GM12878 (cell line): ENCODE measurements around the gene TAMALIN. TPM values are rescaled to one million over a fixed set of nuclear protein-coding genes. Genes with fewer than 3 reads are reported as not detected.

Experiments
- ATAC-seq: fragments of 200-7000 bp; cut with Tn5 transposase; 3 replicates; pipeline ENCODE4 v1.9.1; 2020; ENCODE audit warnings: mild to moderate bottlenecking, moderate library complexity
- BruUV-seq: library from RNA; stranded (reverse); fragments of 400-500 nt; replicated peaks from 2 replicates; lab custom pipeline; 2021; lab: Mats Ljungman, UMichigan
- CTCF ChIA-PET: fragments of 300-600 bp; sonication (Branson Sonifier 250); formaldehyde crosslinking; extraction: SDS; loops from one replicate; lab custom pipeline; 2021; ENCODE audit warnings: inconsistent platforms; lab: Yijun Ruan, JAX
- POLR2A ChIA-PET: fragments of 350-600 bp; formaldehyde crosslinking; extraction: SDS; loops from one replicate; lab custom pipeline; 2021; ENCODE audit warnings: inconsistent platforms; lab: Charles Lee
- RAD21 ChIA-PET: fragments of 300-600 bp; sonication (Branson Sonifier 250); formaldehyde crosslinking; loops from one replicate; lab custom pipeline; 2023; ENCODE audit warnings: antibody characterized with exemption; ENCODE audit not compliant: unreplicated experiment; lab: Charles Lee
- SMC1A ChIA-PET: fragments of 300-600 bp; sonication (Branson Sonifier 250); formaldehyde crosslinking; loops from one replicate; lab custom pipeline; 2023; ENCODE audit not compliant: unreplicated experiment, uncharacterized antibody; lab: Charles Lee
- DNase-seq: peaks from one replicate; pipeline ENCODE4 v3.0.0-alpha.2; 2011; ENCODE audit warnings: low read depth, low spot score
- FAIRE-seq: peaks from 3 replicates; lab custom pipeline; 2011; peaks lifted over from hg19 to GRCh38; lab: Jason Lieb, UNC
- H2AFZ ChIP-seq: 2 replicates; pipeline ENCODE4 v1.6.0; 2011; ENCODE audit warnings: low read depth, low read length, control low read depth; ENCODE audit not compliant: control insufficient read depth
- H3K27ac ChIP-seq: 2 replicates; pipeline ENCODE4 v1.5.1; 2011; ENCODE audit warnings: control low read depth; ENCODE audit not compliant: control insufficient read depth, insufficient read depth
- H3K27me3 ChIP-seq, 2 experiments: replicated peaks in 1 of 2; 2 replicates each; pipeline versions ENCODE4 v1.6.0 to v1.6.1; 2011; ENCODE audit warnings: low read length in 1 of 2; ENCODE audit not compliant: control insufficient read depth in 2 of 2, insufficient read depth in 2 of 2
- H3K36me3 ChIP-seq, 2 experiments: 2 replicates each; pipeline ENCODE4 v1.5.1; 2011; ENCODE audit warnings: low read length in 1 of 2; ENCODE audit not compliant: control insufficient read depth in 2 of 2, insufficient read depth in 2 of 2
- H3K4me1 ChIP-seq: 2 replicates; pipeline ENCODE4 v1.6.1; 2011; ENCODE audit warnings: mild to moderate bottlenecking, low read length, moderate library complexity, mixed read lengths; ENCODE audit not compliant: control insufficient read depth, insufficient read depth
- H3K4me2 ChIP-seq: 2 replicates; pipeline ENCODE4 v1.6.0; 2011; ENCODE audit warnings: control low read depth; ENCODE audit not compliant: control insufficient read depth, insufficient read depth
- H3K4me3 ChIP-seq: fragments of 200-600 bp; sonication (generic); 2 replicates; pipeline ENCODE4 v1.5.1; 2016
- H3K79me2 ChIP-seq: 2 replicates; pipeline ENCODE4 v1.6.0; 2011; ENCODE audit warnings: low read length; ENCODE audit not compliant: control insufficient read depth, insufficient read depth
- H3K9ac ChIP-seq: 2 replicates; pipeline ENCODE4 v1.8.0; 2011; ENCODE audit warnings: low read length, control low read depth, mixed read lengths; ENCODE audit not compliant: control insufficient read depth, insufficient read depth
- H3K9me3 ChIP-seq: replicated peaks from 3 replicates; pipeline ENCODE4 v1.5.1; 2011; ENCODE audit warnings: mild to moderate bottlenecking, low read length; ENCODE audit not compliant: control insufficient read depth, insufficient read depth
- H4K20me1 ChIP-seq: 2 replicates; pipeline ENCODE4 v1.6.0; 2011; ENCODE audit not compliant: control insufficient read depth, insufficient read depth
- BRCA1 ChIP-seq: IDR thresholded peaks from 2 replicates; pipeline ENCODE4 v1.6.1; 2011; ENCODE audit warnings: low read depth, low read length, improper control_type of control experiment
- CEBPZ ChIP-seq: fragments of 150-350 bp; IDR thresholded peaks from 2 replicates; pipeline ENCODE4 v1.6.1; 2016; ENCODE audit warnings: low read depth, low read length
- EGR1 ChIP-seq, 2 experiments: IDR thresholded peaks; 1 replicate in 1 of 2; 2 replicates in 1 of 2; pipeline ENCODE4 v1.6.1; 2011 to 2012; ENCODE audit warnings: low read depth in 2 of 2, low read length in 2 of 2, borderline replicate concordance in 1 of 2, mild to moderate bottlenecking in 1 of 2, moderate library complexity in 1 of 2
- SP1 ChIP-seq: IDR thresholded peaks from one replicate; pipeline ENCODE4 v1.6.1; 2011; ENCODE audit warnings: low read depth, low read length
- SUZ12 ChIP-seq: fragments of 200-600 bp; sonication (generic); IDR thresholded peaks from one replicate; pipeline ENCODE4 v1.6.1; 2018; ENCODE audit warnings: antibody characterized with exemption, mild to moderate bottlenecking; ENCODE audit not compliant: unreplicated experiment
- WGBS: methylation state at CpG from one replicate; pipeline ENCODE4 v1.1.6; 2016; ENCODE audit warnings: low lambda C conversion rate; ENCODE audit not compliant: insufficient replicate concordance, insufficient coverage; ENCODE audit errors: missing lambda C conversion rate; 5-methylcytosine and 5-hydroxymethylcytosine counted together
- in situ Hi-C: fragments of 300-500 bp; cut with MboI; formaldehyde crosslinking; loops from 9 replicates; pipeline ENCODE4 v1.14.3; 2018; ENCODE audit warnings: mixed read lengths
- intact Hi-C: fragments of 100-400 bp; cut with micrococcal nuclease; formaldehyde crosslinking; loops from one replicate; pipeline ENCODE4 v1.14.2; 2022; ENCODE audit not compliant: unreplicated experiment
- polyA plus RNA-seq, 11 experiments: library from polyadenylated mRNA; depleted of rRNA in 4 of 11; unstranded in 6 of 11; stranded (reverse) in 5 of 11; fragments of >200 nt; fragmentation: Nextera tagmentation in 4 of 11; fragmentation: Illumina TruSeq in 1 of 11; extraction: Ambion mirVana in 4 of 11; extraction: Trizol in 1 of 11; gene quantifications; 1 replicate in 1 of 11; 2 replicates in 10 of 11; pipeline versions ENCODE4 v1.2.1 to v1.2.3, GENCODE V29; 2011 to 2016; ENCODE audit warnings: inconsistent platforms in 2 of 11, missing spikeins in 2 of 11, low read depth in 1 of 11
- total RNA-seq, 4 experiments: library from RNA; depleted of rRNA in 3 of 4; stranded (reverse); fragments of >200 nt in 3 of 4; fragmentation: Illumina TruSeq in 1 of 4; extraction: Trizol in 1 of 4; gene quantifications; 2 replicates each; pipeline versions ENCODE4 v1.2.1 to v1.2.3, GENCODE V29; 2013 to 2021
- TF ChIP-seq, protein P1 (sequence below): fragments of 450-650 bp; IDR thresholded peaks from 2 replicates; pipeline ENCODE4 v1.6.1; 2018; ENCODE audit warnings: mild to moderate bottlenecking, low read depth, moderate library complexity; ENCODE audit not compliant: partially characterized antibody
- TF ChIP-seq, protein P2 (sequence below): IDR thresholded peaks from 2 replicates; pipeline ENCODE4 v1.6.1; 2011; ENCODE audit warnings: low read depth, low read length, improper control_type of control experiment, borderline replicate concordance

TAMALIN gene
- total and polyA plus RNA-seq, 10 of the 15 experiments (the other 5 are each of a cell fraction or from before 2014, with no cell fraction given), result 0.09 to 0.58 (median 0.19) TPM; not detected in 4

- no peaks in the 10 kb centered on the region for H3K9me3 ChIP-seq
- in situ Hi-C loops, result no loop called here
- no peaks in the 10 kb centered on the region; the same call in 1 of the 2 replicates for H3K4me1 ChIP-seq
- FAIRE-seq, result no peak
- no peak overlapping the region for H3K4me3 ChIP-seq
- no peak overlapping the region for H3K4me2 ChIP-seq
- no peaks in the 10 kb centered on the region for H4K20me1 ChIP-seq
- DNase-seq, result no peak
- no peaks in the 10 kb centered on the region; a peak in 1 of 4 replicates for H3K36me3 ChIP-seq
- RAD21 ChIA-PET, result no interaction called here
- no peak overlapping the region for H3K27ac ChIP-seq
- H3K79me2 ChIP-seq, result no peaks in the 10 kb centered on the region
- TF ChIP-seq, protein P1, sequence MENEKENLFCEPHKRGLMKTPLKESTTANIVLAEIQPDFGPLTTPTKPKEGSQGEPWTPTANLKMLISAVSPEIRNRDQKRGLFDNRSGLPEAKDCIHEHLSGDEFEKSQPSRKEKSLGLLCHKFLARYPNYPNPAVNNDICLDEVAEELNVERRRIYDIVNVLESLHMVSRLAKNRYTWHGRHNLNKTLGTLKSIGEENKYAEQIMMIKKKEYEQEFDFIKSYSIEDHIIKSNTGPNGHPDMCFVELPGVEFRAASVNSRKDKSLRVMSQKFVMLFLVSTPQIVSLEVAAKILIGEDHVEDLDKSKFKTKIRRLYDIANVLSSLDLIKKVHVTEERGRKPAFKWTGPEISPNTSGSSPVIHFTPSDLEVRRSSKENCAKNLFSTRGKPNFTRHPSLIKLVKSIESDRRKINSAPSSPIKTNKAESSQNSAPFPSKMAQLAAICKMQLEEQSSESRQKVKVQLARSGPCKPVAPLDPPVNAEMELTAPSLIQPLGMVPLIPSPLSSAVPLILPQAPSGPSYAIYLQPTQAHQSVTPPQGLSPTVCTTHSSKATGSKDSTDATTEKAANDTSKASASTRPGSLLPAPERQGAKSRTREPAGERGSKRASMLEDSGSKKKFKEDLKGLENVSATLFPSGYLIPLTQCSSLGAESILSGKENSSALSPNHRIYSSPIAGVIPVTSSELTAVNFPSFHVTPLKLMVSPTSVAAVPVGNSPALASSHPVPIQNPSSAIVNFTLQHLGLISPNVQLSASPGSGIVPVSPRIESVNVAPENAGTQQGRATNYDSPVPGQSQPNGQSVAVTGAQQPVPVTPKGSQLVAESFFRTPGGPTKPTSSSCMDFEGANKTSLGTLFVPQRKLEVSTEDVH, result no peak
- TF ChIP-seq BRCA1, result no peak
- no peak for TF ChIP-seq CEBPZ
- no peak for TF ChIP-seq SP1
- TF ChIP-seq, protein P2, sequence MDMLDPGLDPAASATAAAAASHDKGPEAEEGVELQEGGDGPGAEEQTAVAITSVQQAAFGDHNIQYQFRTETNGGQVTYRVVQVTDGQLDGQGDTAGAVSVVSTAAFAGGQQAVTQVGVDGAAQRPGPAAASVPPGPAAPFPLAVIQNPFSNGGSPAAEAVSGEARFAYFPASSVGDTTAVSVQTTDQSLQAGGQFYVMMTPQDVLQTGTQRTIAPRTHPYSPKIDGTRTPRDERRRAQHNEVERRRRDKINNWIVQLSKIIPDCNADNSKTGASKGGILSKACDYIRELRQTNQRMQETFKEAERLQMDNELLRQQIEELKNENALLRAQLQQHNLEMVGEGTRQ, result no peak
- no peak for TF ChIP-seq SUZ12
- no peak for TF ChIP-seq EGR1 (IDR thresholded peaks at IDR 0.05; ENCODE audit: borderline replicate concordance in 1 of 2, low read depth in 2 of 2, low read length in 2 of 2)
- TF ChIP-seq, all 136 proteins: peak for 0
- BruUV-seq, result no TSS peak
- ChIA-PET SMC1A (interaction anchor here (0.8 kb wide), 1 partner anchor 25 kb away, joined by 3 read pairs; no protein-coding TSS in a partner anchor), POLR2A (no interaction called here), CTCF (interaction anchor here (0.7 to 1.4 kb wide), 5 partner anchors 26 to 64 kb away, joined by 3 to 5 read pairs (median 4); no protein-coding TSS in a partner anchor)
- Histone ChIP-seq H3K9ac (no peak overlapping the region), H2AFZ (no peak overlapping the region), H3K27me3 (no peaks in the 10 kb centered on the region)
- no peak for ATAC-seq
- 48% methylated on average over 23 of the region's 23 CpGs for WGBS
- intact Hi-C loops, result no loop called here
Observed at GRCh38 chr12:52056801-52057637, 50.3 kb downstream of the TAMALIN start.
